K562 (cell line): Measurements from ENCODE around the gene PITPNM3.

Experiments
- HINFP ChIP-seq: fragments of 450-650 bp; conservative IDR thresholded peaks from 2 replicates; pipeline ENCODE4 v1.6.1; 2016; ENCODE audit warnings: missing genetic modification characterization, low read depth, mild to moderate bottlenecking, control low read depth, missing compliant biosample characterization
- NRF1 ChIP-seq, 2 experiments: fragments of 450-650 bp; IDR thresholded peaks in 1 of 2; conservative IDR thresholded peaks in 1 of 2; 2 replicates each; pipeline ENCODE4 v1.6.1; 2014; ENCODE audit warnings: mild to moderate bottlenecking in 2 of 2
- SREBF2 ChIP-seq: sonication (generic); formaldehyde crosslinking; IDR thresholded peaks from 2 replicates; pipeline ENCODE4 v1.4.0; 2020; ENCODE audit warnings: mild to moderate bottlenecking, missing genetic modification reagents
- ZBTB8A ChIP-seq: fragments of 450-650 bp; IDR thresholded peaks from 2 replicates; pipeline ENCODE4 v1.6.1; 2018; ENCODE audit warnings: mild to moderate bottlenecking, moderate library complexity; ENCODE audit not compliant: partially characterized antibody
- ZNF551 ChIP-seq: fragments of 250-450 bp; sonication (Bioruptor Pico); IDR thresholded peaks from 2 replicates; pipeline ENCODE4 v1.5.0; 2021; ENCODE audit warnings: mild to moderate bottlenecking, moderate library complexity

GRCh38 chr17:6575596-6575988 is 19.2 kb upstream of the PITPNM3 start:
- no peak for TF ChIP-seq HINFP (tag)
- TF ChIP-seq ZBTB8A: no peak
- TF ChIP-seq SREBF2 (CRISPR knock-in tag): no peak
- TF ChIP-seq NRF1 (conservative IDR thresholded peaks at IDR 0.05 in 1 of 2, IDR thresholded peaks at IDR 0.05 in 1 of 2): no peak
- TF ChIP-seq ZNF551 (CRISPR knock-in tag): no peak
